HepG2 (cell line): Measurements from ENCODE around the gene SH3GL1. TPM values are rescaled to one million over a fixed set of nuclear protein-coding genes. Genes with fewer than 3 reads are reported as not detected.

Experiments
- KAT7 ChIP-seq: IDR thresholded peaks from 2 replicates; pipeline ENCODE4 v1.6.1; 2018; ENCODE audit warnings: borderline replicate concordance, missing compliant biosample characterization
- KLF13 ChIP-seq: sonication (generic); formaldehyde crosslinking; IDR thresholded peaks from 2 replicates; pipeline ENCODE4 v1.4.0; 2020; ENCODE audit warnings: mild to moderate bottlenecking, missing genetic modification reagents
- KLF16 ChIP-seq, 2 experiments: sonication (generic) in 1 of 2; formaldehyde crosslinking in 1 of 2; IDR thresholded peaks; 2 replicates each; pipeline versions ENCODE4 v1.6.1 to v1.8.0; 2016 to 2023; ENCODE audit warnings: missing genetic modification reagents in 2 of 2, missing compliant biosample characterization in 1 of 2
- MYNN ChIP-seq: sonication (generic); formaldehyde crosslinking; IDR thresholded peaks from 2 replicates; pipeline ENCODE4 v1.4.0; 2020; ENCODE audit warnings: mild to moderate bottlenecking, low read depth, missing genetic modification reagents
- NCOR1 ChIP-seq: fragments of 200-600 bp; sonication (generic); IDR thresholded peaks from 2 replicates; pipeline ENCODE4 v1.7.0; 2017; ENCODE audit warnings: antibody characterized with exemption, low read length, borderline replicate concordance
- PHF20 ChIP-seq: sonication (generic); formaldehyde crosslinking; IDR thresholded peaks from 2 replicates; pipeline ENCODE4 v1.5.0; 2020; ENCODE audit warnings: mild to moderate bottlenecking, missing genetic modification reagents
- PPARG ChIP-seq: conservative IDR thresholded peaks from 2 replicates; pipeline ENCODE4 v1.6.1; 2016; ENCODE audit warnings: missing biosample characterization, missing genetic modification reagents
- SALL2 ChIP-seq: sonication (generic); formaldehyde crosslinking; IDR thresholded peaks from 2 replicates; pipeline ENCODE4 v1.8.1; 2023; ENCODE audit warnings: mild to moderate bottlenecking, missing genetic modification reagents, inconsistent platforms
- SMAD3 ChIP-seq: sonication (generic); formaldehyde crosslinking; IDR thresholded peaks from 2 replicates; pipeline ENCODE4 v1.4.0; 2020; ENCODE audit warnings: missing genetic modification reagents
- SOX13 ChIP-seq, 3 experiments: fragments of 450-650 bp in 1 of 3; sonication (generic) in 1 of 3; formaldehyde crosslinking in 1 of 3; IDR thresholded peaks in 2 of 3; conservative IDR thresholded peaks in 1 of 3; 2 replicates each; pipeline versions ENCODE4 v1.5.0 to v1.6.1; 2016 to 2020; ENCODE audit warnings: antibody characterized with exemption in 1 of 3, mild to moderate bottlenecking in 1 of 3, missing compliant biosample characterization in 1 of 3, missing genetic modification reagents in 1 of 3, moderate library complexity in 1 of 3
- SPEN ChIP-seq: sonication (generic); formaldehyde crosslinking; IDR thresholded peaks from 2 replicates; pipeline ENCODE4 v1.5.1; 2020; ENCODE audit warnings: low read depth, mild to moderate bottlenecking, missing genetic modification reagents
- ZBTB42 ChIP-seq: sonication (generic); formaldehyde crosslinking; IDR thresholded peaks from 2 replicates; pipeline ENCODE4 v1.5.0; 2020; ENCODE audit warnings: mild to moderate bottlenecking, missing genetic modification reagents
- ZFAT ChIP-seq: sonication (generic); formaldehyde crosslinking; conservative IDR thresholded peaks from 2 replicates; pipeline ENCODE4 v1.8.1; 2023; ENCODE audit warnings: missing genetic modification reagents, inconsistent platforms
- ZNF282 ChIP-seq: fragments of 450-650 bp; IDR thresholded peaks from 2 replicates; pipeline ENCODE4 v1.6.1; 2018; ENCODE audit not compliant: partially characterized antibody
- ZNF343 ChIP-seq: sonication (generic); formaldehyde crosslinking; IDR thresholded peaks from 2 replicates; pipeline ENCODE4 v1.4.0; 2020; ENCODE audit warnings: mild to moderate bottlenecking, missing genetic modification reagents
- ZNF550 ChIP-seq: sonication (generic); formaldehyde crosslinking; IDR thresholded peaks from 2 replicates; pipeline ENCODE4 v1.4.0; 2020; ENCODE audit warnings: mild to moderate bottlenecking, missing genetic modification reagents, borderline replicate concordance
- ZNF713 ChIP-seq: sonication (generic); formaldehyde crosslinking; IDR thresholded peaks from 2 replicates; pipeline ENCODE4 v1.4.0; 2020; ENCODE audit warnings: mild to moderate bottlenecking, missing genetic modification reagents
- ZNF766 ChIP-seq: sonication (generic); formaldehyde crosslinking; IDR thresholded peaks from 2 replicates; pipeline ENCODE4 v1.5.0; 2020; ENCODE audit warnings: missing genetic modification reagents, borderline replicate concordance
- polyA plus RNA-seq, 8 experiments: library from polyadenylated mRNA; depleted of rRNA in 3 of 8; stranded (reverse) in 7 of 8; unstranded in 1 of 8; fragments of >200 nt; fragmentation: Illumina TruSeq in 4 of 8; extraction: Trizol in 4 of 8; gene quantifications; 2 replicates each; pipeline versions ENCODE4 v1.2.1 to v1.2.3, GENCODE V29; 2011 to 2016; ENCODE audit warnings: low read depth in 4 of 8, missing spikeins in 1 of 8, mixed read lengths in 1 of 8; ENCODE audit not compliant: insufficient read depth in 1 of 8
- total RNA-seq, 5 experiments: library from RNA; depleted of rRNA; stranded (reverse); fragments of >200 nt; fragmentation: Illumina TruSeq; extraction: Trizol; gene quantifications; 2 replicates each; pipeline ENCODE4 v1.2.3, GENCODE V29; 2016; ENCODE audit warnings: low read depth in 1 of 5
- TF ChIP-seq, protein P1 (sequence below): sonication (generic); formaldehyde crosslinking; IDR thresholded peaks from 2 replicates; pipeline ENCODE4 v1.8.0; 2022; ENCODE audit warnings: low read depth, missing genetic modification reagents
- TF ChIP-seq, protein P2 (sequence below), 2 experiments: IDR thresholded peaks; 2 replicates each; pipeline ENCODE4 v1.6.1; 2011 to 2012; ENCODE audit warnings: low read length in 2 of 2, borderline replicate concordance in 1 of 2, low read depth in 1 of 2, mild to moderate bottlenecking in 1 of 2, moderate library complexity in 1 of 2
- TF ChIP-seq, protein P3 (sequence below): sonication (generic); formaldehyde crosslinking; IDR thresholded peaks from 2 replicates; pipeline ENCODE4 v1.4.0; 2020; ENCODE audit warnings: mild to moderate bottlenecking, missing genetic modification reagents

The SH3GL1 gene
- total and polyA plus RNA-seq, 2 of the 13 experiments (the other 11 are each of a cell fraction or from before 2014, with no cell fraction given) = 33.0 to 45.1 TPM

DNA sequence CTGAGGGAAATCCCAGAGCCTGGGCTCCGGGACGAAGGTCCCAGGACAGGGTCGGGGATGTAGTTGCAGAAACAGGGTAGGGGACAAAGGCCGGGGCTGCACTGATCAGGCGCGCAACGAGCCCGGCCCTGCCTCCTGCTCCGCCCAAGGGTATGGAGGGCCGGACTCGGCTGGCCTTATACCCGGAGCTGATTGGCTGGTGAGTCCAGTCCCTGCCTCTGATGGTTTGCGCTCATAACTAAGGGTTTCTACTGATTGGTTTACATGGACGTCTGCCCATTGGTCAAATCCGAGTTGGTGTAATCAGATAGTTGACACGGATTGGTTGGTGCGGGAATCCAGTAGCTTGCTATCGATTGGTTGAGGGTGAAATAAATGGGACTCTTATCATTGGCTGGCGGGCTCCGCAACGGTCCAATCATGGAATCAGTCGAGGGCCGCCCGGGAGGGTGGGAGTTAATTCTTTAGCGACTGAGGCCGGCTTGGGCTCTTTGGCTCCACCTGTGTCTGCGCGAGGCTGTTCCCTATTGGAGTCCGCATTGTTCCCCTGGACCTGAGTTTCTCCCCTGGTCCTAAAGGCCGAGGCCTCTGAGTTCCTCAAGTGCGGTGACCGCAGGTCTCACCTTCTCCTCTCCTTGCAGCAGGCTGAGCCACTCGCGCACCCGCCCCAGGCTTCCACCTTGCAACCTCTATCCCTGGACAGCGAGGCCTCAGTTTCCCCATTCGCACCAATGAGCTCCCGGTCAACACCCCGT is 57.6 kb downstream of the SH3GL1 start (continued):
- TF ChIP-seq KAT7 (peak; percentile 15; the same call in 1 of the 2 replicates), ZNF713 (CRISPR knock-in tag) (no peak), KLF13 (CRISPR knock-in tag) (no peak), KLF16 (CRISPR knock-in tag; IDR thresholded peaks at IDR 0.05) (0 out of 4 replicates have a peak, but pooled peaks of 1 of the 2 experiments have one; percentile 68), NCOR1 (peak; percentile 14; the same call in 1 of the 2 replicates), ZNF282 (no peak), ZBTB42 (CRISPR knock-in tag) (no peak), SPEN (peak; percentile 81; the same call in 1 of the 2 replicates), ZFAT (CRISPR knock-in tag) (no peak), PHF20 (CRISPR knock-in tag) (peak; percentile 64; the same call in 1 of the 2 replicates), ZNF550 (no peak), ZNF343 (peak; percentile 2; the same call in 1 of the 2 replicates), SMAD3 (CRISPR knock-in tag) (0 out of 2 replicates have a peak, but pooled peaks have one; percentile 63), SOX13 (IDR thresholded peaks at IDR 0.05) (no peak), SOX13 (CRISPR knock-in tag; conservative IDR thresholded peaks at IDR 0.05 in 1 of 2, IDR thresholded peaks at IDR 0.05 in 1 of 2) (peak in 1 of 2 experiments; percentile 65; a peak in 2 of 4 replicates), ZNF766 (CRISPR knock-in tag) (no peak; the same call in 1 of the 2 replicates), SALL2 (CRISPR knock-in tag) (no peak), MYNN (CRISPR knock-in tag) (no peak), PPARG (CRISPR knock-in tag) (peak; percentile 85)
- TF ChIP-seq, protein P1, sequence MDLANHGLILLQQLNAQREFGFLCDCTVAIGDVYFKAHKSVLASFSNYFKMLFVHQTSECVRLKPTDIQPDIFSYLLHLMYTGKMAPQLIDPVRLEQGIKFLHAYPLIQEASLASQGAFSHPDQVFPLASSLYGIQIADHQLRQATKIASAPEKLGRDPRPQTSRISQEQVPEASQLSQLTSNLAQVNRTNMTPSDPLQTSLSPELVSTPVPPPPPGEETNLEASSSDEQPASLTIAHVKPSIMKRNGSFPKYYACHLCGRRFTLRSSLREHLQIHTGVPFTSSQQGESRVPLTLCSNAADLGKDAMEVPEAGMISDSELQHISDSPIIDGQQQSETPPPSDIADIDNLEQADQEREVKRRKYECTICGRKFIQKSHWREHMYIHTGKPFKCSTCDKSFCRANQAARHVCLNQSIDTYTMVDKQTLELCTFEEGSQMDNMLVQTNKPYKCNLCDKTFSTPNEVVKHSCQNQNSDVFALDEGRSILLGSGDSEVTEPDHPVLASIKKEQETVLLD = 0 out of 2 replicates have a peak, but pooled peaks have one; percentile 32
- TF ChIP-seq, protein P2, sequence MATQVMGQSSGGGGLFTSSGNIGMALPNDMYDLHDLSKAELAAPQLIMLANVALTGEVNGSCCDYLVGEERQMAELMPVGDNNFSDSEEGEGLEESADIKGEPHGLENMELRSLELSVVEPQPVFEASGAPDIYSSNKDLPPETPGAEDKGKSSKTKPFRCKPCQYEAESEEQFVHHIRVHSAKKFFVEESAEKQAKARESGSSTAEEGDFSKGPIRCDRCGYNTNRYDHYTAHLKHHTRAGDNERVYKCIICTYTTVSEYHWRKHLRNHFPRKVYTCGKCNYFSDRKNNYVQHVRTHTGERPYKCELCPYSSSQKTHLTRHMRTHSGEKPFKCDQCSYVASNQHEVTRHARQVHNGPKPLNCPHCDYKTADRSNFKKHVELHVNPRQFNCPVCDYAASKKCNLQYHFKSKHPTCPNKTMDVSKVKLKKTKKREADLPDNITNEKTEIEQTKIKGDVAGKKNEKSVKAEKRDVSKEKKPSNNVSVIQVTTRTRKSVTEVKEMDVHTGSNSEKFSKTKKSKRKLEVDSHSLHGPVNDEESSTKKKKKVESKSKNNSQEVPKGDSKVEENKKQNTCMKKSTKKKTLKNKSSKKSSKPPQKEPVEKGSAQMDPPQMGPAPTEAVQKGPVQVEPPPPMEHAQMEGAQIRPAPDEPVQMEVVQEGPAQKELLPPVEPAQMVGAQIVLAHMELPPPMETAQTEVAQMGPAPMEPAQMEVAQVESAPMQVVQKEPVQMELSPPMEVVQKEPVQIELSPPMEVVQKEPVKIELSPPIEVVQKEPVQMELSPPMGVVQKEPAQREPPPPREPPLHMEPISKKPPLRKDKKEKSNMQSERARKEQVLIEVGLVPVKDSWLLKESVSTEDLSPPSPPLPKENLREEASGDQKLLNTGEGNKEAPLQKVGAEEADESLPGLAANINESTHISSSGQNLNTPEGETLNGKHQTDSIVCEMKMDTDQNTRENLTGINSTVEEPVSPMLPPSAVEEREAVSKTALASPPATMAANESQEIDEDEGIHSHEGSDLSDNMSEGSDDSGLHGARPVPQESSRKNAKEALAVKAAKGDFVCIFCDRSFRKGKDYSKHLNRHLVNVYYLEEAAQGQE (IDR thresholded peaks at IDR 0.05; ENCODE audit: borderline replicate concordance in 1 of 2, low read depth in 1 of 2, low read length in 2 of 2) = peak in 1 of 2 experiments; percentile 46; a peak in 1 of 4 replicates
- TF ChIP-seq, protein P3, sequence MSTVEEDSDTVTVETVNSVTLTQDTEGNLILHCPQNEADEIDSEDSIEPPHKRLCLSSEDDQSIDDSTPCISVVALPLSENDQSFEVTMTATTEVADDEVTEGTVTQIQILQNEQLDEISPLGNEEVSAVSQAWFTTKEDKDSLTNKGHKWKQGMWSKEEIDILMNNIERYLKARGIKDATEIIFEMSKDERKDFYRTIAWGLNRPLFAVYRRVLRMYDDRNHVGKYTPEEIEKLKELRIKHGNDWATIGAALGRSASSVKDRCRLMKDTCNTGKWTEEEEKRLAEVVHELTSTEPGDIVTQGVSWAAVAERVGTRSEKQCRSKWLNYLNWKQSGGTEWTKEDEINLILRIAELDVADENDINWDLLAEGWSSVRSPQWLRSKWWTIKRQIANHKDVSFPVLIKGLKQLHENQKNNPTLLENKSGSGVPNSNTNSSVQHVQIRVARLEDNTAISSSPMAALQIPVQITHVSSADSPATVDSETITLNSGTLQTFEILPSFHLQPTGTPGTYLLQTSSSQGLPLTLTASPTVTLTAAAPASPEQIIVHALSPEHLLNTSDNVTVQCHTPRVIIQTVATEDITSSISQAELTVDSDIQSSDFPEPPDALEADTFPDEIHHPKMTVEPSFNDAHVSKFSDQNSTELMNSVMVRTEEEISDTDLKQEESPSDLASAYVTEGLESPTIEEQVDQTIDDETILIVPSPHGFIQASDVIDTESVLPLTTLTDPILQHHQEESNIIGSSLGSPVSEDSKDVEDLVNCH (CRISPR knock-in tag) = no peak
